ENCODE results near the gene ARMC8.

Gene ARMC8

DNA sequence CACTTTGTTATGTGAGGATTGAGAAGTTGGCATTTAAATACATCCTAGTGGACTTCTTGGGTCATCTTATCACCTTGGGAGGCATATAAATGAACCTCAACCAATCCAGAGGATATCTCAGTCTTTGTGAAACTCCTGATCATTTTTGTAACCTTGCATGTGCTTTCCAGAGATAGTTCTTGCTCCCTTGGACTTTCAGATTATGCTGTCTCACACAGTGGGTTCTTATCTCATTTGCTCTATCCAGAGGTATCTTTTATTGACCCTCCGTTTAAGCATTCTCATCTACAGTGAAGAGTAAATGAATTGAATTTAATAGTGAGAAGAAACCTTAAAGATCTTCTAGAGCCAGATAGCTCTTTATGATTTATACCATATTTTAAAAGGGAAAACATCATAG lies 10.4 kb downstream of the ARMC8 start:
- TF ChIP-seq, protein P1, sequence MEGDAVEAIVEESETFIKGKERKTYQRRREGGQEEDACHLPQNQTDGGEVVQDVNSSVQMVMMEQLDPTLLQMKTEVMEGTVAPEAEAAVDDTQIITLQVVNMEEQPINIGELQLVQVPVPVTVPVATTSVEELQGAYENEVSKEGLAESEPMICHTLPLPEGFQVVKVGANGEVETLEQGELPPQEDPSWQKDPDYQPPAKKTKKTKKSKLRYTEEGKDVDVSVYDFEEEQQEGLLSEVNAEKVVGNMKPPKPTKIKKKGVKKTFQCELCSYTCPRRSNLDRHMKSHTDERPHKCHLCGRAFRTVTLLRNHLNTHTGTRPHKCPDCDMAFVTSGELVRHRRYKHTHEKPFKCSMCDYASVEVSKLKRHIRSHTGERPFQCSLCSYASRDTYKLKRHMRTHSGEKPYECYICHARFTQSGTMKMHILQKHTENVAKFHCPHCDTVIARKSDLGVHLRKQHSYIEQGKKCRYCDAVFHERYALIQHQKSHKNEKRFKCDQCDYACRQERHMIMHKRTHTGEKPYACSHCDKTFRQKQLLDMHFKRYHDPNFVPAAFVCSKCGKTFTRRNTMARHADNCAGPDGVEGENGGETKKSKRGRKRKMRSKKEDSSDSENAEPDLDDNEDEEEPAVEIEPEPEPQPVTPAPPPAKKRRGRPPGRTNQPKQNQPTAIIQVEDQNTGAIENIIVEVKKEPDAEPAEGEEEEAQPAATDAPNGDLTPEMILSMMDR (IDR thresholded peaks at IDR 0.05; ENCODE audit: insufficient read depth, low read depth, low read length, missing control alignments), result no peak
- no peak overlapping the region for H3K4me3 ChIP-seq (ENCODE audit: low read length)
- DNase-seq (ENCODE audit: low read depth), result no peak

DNA sequence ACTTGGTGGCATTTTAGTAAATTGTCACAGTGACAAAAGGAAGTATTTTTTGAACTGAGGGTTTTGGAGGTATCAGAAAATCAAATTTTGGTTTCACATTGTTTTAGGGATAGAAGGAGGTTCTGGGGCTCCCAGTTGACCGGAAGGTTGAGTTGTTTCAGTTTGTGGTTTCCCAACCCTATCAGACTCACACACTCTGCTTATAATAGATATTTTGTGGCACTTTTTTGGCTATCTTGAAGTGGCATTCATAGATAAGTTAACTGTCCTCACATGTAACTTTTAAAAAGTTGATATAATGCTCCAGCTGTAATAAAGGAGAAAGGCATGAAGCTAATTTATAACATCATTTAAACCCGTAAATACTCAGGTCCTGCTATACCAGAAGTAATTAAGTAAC lies 12.8 kb downstream of the ARMC8 start:
- H3K4me3 ChIP-seq (ENCODE audit: low read length), result no peak overlapping the region
- TF ChIP-seq, protein P1 (IDR thresholded peaks at IDR 0.05; ENCODE audit: insufficient read depth, low read depth, low read length, missing control alignments), result no peak
- no peak for DNase-seq (ENCODE audit: low read depth)

- TF ChIP-seq, protein P1 (IDR thresholded peaks at IDR 0.05; ENCODE audit: insufficient read depth, low read depth, low read length, missing control alignments), result no peak
- DNase-seq (ENCODE audit: low read depth), result no peak
- H3K4me3 ChIP-seq (ENCODE audit: low read length), result no peak overlapping the region
These were observed 13.3 kb downstream of the ARMC8 start for GRCh38 chr3:138200424-138200823.

DNA sequence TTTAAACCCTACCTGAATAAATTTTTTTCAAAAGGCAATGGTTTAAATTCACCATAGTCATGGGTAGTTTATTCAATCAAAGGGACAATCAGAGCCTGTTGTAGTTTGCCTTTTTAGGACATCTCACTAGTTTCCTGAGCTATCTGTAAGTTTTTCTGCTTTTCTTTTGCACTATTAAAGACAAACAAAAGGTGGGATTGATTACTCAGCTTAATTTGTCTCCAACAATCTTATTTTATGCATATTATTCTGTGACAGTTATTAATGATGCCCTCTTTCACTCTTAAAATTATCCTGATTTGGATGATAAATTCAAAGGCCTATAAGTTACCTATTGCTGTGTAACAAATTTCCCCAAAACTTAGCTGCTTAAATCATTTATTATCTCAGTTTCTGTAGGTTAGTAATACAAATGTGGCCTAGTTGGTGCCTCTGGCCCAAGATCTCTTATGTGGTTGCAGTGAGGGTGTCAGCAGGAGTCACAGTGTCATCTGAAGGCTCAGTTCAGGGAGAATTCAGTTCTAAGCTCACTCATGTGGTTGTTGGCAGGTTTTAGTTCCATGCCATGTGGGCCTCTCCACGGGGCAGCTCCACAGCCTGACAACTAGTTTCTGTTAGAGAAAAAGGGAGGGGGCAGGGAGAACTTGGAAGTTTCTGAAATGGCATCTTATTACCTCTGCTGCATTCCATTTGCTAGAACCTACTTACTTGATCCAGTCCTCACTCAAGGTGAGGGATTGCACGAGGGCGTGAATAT lies 16.0 kb downstream of the ARMC8 start:
- DNase-seq (ENCODE audit: low read depth), result no peak
- TF ChIP-seq, protein P1 (IDR thresholded peaks at IDR 0.05; ENCODE audit: insufficient read depth, low read depth, low read length, missing control alignments), result no peak
- no peak overlapping the region for H3K4me3 ChIP-seq (ENCODE audit: low read length)

DNA sequence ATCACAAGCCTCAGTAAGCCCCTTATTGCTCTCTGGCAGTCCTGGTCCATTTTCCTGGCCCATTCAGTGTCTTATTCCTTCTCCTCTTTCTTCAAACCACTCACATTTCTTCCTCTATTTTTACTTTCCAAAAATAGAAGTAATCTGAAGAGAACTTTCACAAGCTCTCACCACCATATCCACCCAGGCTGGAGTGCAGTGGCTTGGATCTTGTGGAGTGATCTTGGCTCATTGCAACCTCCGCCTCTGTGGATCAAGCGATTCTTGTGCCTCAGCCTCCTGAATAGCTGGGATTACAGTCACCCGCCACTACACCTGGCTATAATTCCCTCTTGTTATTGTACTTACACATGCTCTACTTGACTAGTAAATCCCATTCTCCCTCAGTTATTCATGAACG lies 16.8 kb downstream of the ARMC8 start:
- H3K4me3 ChIP-seq (ENCODE audit: low read length), result no peak overlapping the region
- no peak for DNase-seq (ENCODE audit: low read depth)
- TF ChIP-seq, protein P1 (IDR thresholded peaks at IDR 0.05; ENCODE audit: insufficient read depth, low read depth, low read length, missing control alignments), result no peak

DNA sequence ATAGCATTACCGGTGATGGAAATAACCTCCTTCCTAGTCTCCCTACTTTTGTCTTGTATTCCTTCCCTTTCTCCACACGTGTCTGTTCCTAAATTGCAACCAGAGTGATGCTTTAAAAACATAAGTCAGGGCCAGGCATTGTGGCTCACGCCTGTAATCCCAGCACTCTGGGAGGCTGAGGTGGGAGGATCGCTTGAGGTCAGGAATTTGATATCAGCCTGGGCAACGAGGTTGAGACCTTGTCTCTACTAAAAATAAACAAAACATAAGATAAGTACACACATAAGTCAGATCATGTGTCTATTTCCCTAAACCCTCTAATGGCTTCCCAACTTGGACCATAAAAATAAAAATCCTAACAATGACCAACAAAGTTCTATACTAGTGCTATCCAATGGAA lies 18.4 kb downstream of the ARMC8 start:
- no peak overlapping the region for H3K4me3 ChIP-seq (ENCODE audit: low read length)
- TF ChIP-seq, protein P1 (IDR thresholded peaks at IDR 0.05; ENCODE audit: insufficient read depth, low read depth, low read length, missing control alignments), result no peak
- no peak for DNase-seq (ENCODE audit: low read depth)

DNA sequence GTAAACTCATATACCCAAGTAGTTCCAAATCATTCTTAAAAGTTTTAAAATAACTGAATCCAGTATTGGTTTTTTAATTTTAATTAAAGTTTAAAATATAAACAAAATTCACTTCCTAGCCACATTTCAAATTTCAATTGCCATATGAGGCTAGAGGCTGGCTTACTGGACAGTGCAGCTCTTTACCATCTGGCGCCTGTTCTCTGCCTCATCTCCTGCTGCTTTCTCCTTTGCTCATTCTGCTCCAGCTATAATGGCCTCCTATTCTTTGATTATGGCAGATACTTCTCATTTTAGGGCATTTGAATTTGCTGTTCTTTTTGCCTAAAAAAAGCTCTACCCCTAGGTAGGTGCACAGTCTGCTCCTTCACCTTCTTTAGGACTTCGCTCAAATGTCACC lies 19.1 kb downstream of the ARMC8 start:
- no peak for DNase-seq (ENCODE audit: low read depth)
- TF ChIP-seq, protein P1 (IDR thresholded peaks at IDR 0.05; ENCODE audit: insufficient read depth, low read depth, low read length, missing control alignments), result no peak
- no peak overlapping the region for H3K4me3 ChIP-seq (ENCODE audit: low read length)

Data from epithelial cell of esophagus (primary cell).